CD4-positive, CD25-positive, alpha-beta regulatory T cell (primary cell): ENCODE data around the gene NDUFAF4. TPM values are rescaled to one million over a fixed set of nuclear protein-coding genes. Genes with fewer than 3 reads are reported as not detected.

ENCODE experiments used
- ATAC-seq, 2 donors: fragments of 150-1000 bp; cut with Tn5 transposase; one replicate each; pipeline ENCODE4 v1.10.0; 2021; ENCODE audit warnings: low read depth in 2 of 2, moderate number of reproducible peaks in 2 of 2, moderate library complexity in 1 of 2
- DNase-seq, 3 donors: peaks; one replicate each; pipeline versions ENCODE4 v3.0.0 to v3.0.0-alpha.2; 2012 to 2022; ENCODE audit warnings: mixed read lengths in 1 of 3
- H3K27ac ChIP-seq: one replicate; pipeline ENCODE4 v1.7.0; 2013; ENCODE audit warnings: mild to moderate bottlenecking, low read length; ENCODE audit not compliant: insufficient read depth, poor library complexity, severe bottlenecking
- H3K27me3 ChIP-seq: one replicate; pipeline ENCODE4 v1.7.0; 2013; ENCODE audit warnings: low read length; ENCODE audit not compliant: control insufficient read depth, insufficient read depth
- H3K36me3 ChIP-seq: one replicate; pipeline ENCODE4 v1.7.0; 2013; ENCODE audit warnings: mild to moderate bottlenecking, low read length, moderate library complexity; ENCODE audit not compliant: control insufficient read depth, insufficient read depth
- H3K4me1 ChIP-seq: 2 replicates; pipeline ENCODE4 v1.7.0; 2013; ENCODE audit warnings: mild to moderate bottlenecking, low read length; ENCODE audit not compliant: insufficient read depth, control insufficient read depth, poor library complexity, severe bottlenecking
- H3K4me3 ChIP-seq: one replicate; pipeline ENCODE4 v1.7.0; 2013; ENCODE audit warnings: low read depth, mild to moderate bottlenecking, low read length, moderate library complexity
- H3K9me3 ChIP-seq, 2 experiments: 1 replicate in 1 of 2; 2 replicates in 1 of 2; pipeline ENCODE4 v1.7.0; 2013; ENCODE audit warnings: low read length in 2 of 2, mild to moderate bottlenecking in 1 of 2, moderate library complexity in 1 of 2; ENCODE audit not compliant: control insufficient read depth in 2 of 2
- H3K27ac Mint-ChIP-seq, 3 donors: one replicate each; pipeline ENCODE4 v1.8.0; 2020 to 2022; ENCODE audit warnings: mild to moderate bottlenecking in 3 of 3, mixed read lengths in 3 of 3, moderate library complexity in 2 of 3
- H3K27me3 Mint-ChIP-seq: one replicate; pipeline ENCODE4 v1.8.0; 2022; ENCODE audit warnings: mild to moderate bottlenecking, mixed read lengths
- H3K36me3 Mint-ChIP-seq: one replicate; pipeline ENCODE4 v1.8.0; 2020; ENCODE audit warnings: mixed read lengths
- H3K4me1 Mint-ChIP-seq, 4 donors: one replicate each; pipeline ENCODE4 v1.8.0; 2020 to 2022; ENCODE audit warnings: mixed read lengths in 4 of 4, mild to moderate bottlenecking in 1 of 4
- H3K4me3 Mint-ChIP-seq, 4 donors: one replicate each; pipeline ENCODE4 v1.8.0; 2020 to 2022; ENCODE audit warnings: mild to moderate bottlenecking in 4 of 4, mixed read lengths in 4 of 4, moderate library complexity in 3 of 4
- H3K9me3 Mint-ChIP-seq, 7 donors: one replicate each; pipeline ENCODE4 v1.8.0; 2020 to 2022; ENCODE audit warnings: mixed read lengths in 7 of 7, mild to moderate bottlenecking in 3 of 7, moderate library complexity in 2 of 7
- polyA plus RNA-seq, 4 donors: library from polyadenylated mRNA; unstranded; fragments of 300-500 nt; fragmentation: Illumina TruSeq; gene quantifications; one replicate each; pipeline ENCODE4 v1.2.3, GENCODE V29; 2021
- total RNA-seq: library from RNA; stranded (reverse); gene quantifications from one replicate; pipeline ENCODE4 v1.2.3, GENCODE V29; 2022

The NDUFAF4 gene
- total and polyA plus RNA-seq, 5 donors from 2014 or later: 25.6 to 88.7 (median 70.2) TPM

DNA sequence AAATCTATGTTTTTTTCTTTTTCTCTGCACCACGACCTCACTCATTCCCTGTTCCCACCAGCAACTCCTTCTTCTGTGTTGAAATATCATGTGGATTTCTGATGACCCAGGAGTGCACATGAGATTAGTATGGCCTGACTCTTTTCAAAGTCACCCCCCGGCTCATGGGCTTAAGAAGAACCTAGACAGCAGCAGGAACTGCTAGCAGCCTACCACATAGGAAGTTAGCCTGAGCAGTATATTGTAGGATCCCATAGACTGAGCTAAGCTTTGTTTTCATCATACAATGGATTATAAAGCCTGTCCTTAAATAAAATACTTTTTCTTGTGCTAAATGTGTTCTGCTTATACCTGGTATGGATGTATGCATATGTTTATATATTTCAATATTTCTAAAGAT is 33.5 kb upstream of the NDUFAF4 start:
- H3K27ac Mint-ChIP-seq: no peak overlapping the region
- H3K27ac ChIP-seq: no peak overlapping the region

DNA sequence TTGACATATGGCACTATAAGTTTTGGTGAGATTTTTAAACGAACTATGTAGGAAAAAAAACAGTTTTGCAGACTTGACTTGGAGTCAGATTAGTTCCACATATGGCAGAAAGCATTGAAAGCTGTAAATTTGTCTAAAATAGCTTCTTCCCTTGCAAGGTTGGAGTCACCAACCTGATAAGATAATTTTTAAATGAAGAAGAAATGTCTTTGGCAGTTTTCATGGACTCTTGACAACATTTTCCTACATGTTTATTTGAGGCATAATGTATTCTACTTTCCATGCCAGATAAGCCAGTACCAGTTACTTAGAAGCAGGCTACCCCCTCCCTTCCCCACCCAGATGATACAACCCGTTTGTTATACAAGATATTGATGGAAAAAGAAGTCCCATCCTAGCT is 32.0 kb upstream of the NDUFAF4 start:
- no peaks in the 10 kb centered on the region for H3K36me3 Mint-ChIP-seq
- Histone ChIP-seq H3K36me3 (no peaks in the 10 kb centered on the region), H3K4me1 (peaks cover 14% of the 10 kb centered on the region), H3K4me3 (no peak overlapping the region), H3K27ac (no peak overlapping the region), H3K27me3 (no peaks in the 10 kb centered on the region), H3K9me3 (no peaks in the 10 kb centered on the region)
- H3K27me3 Mint-ChIP-seq: peaks cover 26% of the 10 kb centered on the region
- no peak overlapping the region for H3K4me3 Mint-ChIP-seq
- H3K9me3 Mint-ChIP-seq: peaks cover 0 to 2% (median 0%) of the 10 kb centered on the region in 7 donors
- H3K27ac Mint-ChIP-seq: no peak overlapping the region
- ATAC-seq (no peak), DNase-seq (no peak)
- H3K4me1 Mint-ChIP-seq: peaks cover 5 to 14% (median 7%) of the 10 kb centered on the region in 4 donors

More for the DNA sequence above, 33.5 kb upstream of the NDUFAF4 start:
- Mint-ChIP-seq H3K4me1 (peaks cover 0 to 4% (median 1%) of the 10 kb centered on the region in 4 donors), H3K9me3 (peaks cover 0 to 2% (median 0%) of the 10 kb centered on the region in 7 donors), H3K36me3 (no peaks in the 10 kb centered on the region), H3K27me3 (peaks cover 19% of the 10 kb centered on the region), H3K4me3 (no peak overlapping the region)
- Histone ChIP-seq H3K9me3 (no peaks in the 10 kb centered on the region), H3K27me3 (peaks cover 1% of the 10 kb centered on the region), H3K36me3 (no peaks in the 10 kb centered on the region), H3K4me1 (no peaks in the 10 kb centered on the region), H3K4me3 (no peak overlapping the region)
- ATAC-seq: no peak
- no peak for DNase-seq

DNA sequence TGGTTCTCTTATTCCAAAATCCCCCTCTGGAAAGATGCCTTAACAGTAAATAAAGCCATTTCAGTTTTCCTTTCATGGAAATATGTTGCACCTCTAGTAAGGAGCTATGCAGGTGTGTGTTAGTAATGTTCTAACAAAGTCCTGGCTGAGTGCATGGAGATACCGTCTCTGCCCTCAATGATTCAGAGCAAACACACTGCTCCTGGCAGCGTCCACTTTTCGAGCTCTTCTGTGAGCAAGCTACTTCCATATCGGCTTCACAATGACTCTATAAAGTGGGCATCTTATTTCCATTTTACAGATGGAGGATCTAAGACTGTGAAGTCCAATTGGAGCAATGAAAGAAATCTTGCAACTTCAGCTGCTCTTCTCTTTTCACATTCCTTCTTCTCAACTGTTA is 30.0 kb upstream of the NDUFAF4 start:
- Histone ChIP-seq H3K36me3 (no peaks in the 10 kb centered on the region), H3K9me3 (no peaks in the 10 kb centered on the region), H3K27ac (no peak overlapping the region), H3K4me1 (peaks cover 24% of the 10 kb centered on the region), H3K4me3 (no peak overlapping the region), H3K27me3 (no peaks in the 10 kb centered on the region)
- Mint-ChIP-seq H3K9me3 (peaks cover 0 to 2% (median 0%) of the 10 kb centered on the region in 7 donors), H3K27me3 (peaks cover 29% of the 10 kb centered on the region), H3K36me3 (no peaks in the 10 kb centered on the region), H3K4me3 (peak overlapping the region in 1 of 4 donors; percentile 63), H3K27ac (peak overlapping the region in 1 of 3 donors; percentile 18), H3K4me1 (peaks cover 5 to 26% (median 15%) of the 10 kb centered on the region in 4 donors)
- DNase-seq (no peak), ATAC-seq (no peak)

DNA sequence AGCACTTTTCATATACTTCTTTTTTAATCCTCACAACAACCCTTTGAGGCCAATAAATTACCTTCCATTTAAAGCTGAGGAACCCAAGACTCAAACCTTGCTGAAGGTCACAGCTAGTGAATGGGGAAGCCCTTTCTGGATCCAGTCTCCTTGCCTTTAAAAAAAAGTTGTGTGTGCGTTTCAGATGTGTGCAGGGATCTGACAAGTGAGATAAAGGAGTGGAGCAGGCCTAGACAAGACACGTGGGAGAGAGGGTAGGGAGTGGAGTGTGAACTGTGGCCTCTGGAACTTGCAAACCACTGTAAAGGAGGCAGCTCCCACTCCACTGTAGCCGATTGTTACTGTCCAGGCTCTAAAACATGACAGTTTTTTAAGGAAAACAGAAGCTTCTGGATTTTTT is 28.7 kb upstream of the NDUFAF4 start:
- no peaks in the 10 kb centered on the region for H3K9me3 ChIP-seq
- Mint-ChIP-seq H3K9me3 (peaks cover 0 to 2% (median 0%) of the 10 kb centered on the region in 7 donors), H3K36me3 (no peaks in the 10 kb centered on the region), H3K27ac (peak overlapping the region in 1 of 3 donors; percentile 98), H3K4me1 (peaks cover 5 to 39% (median 25%) of the 10 kb centered on the region in 4 donors), H3K4me3 (no peak overlapping the region), H3K27me3 (peaks cover 29% of the 10 kb centered on the region)
- no peak for DNase-seq
- peaks cover 24% of the 10 kb centered on the region for H3K4me1 ChIP-seq
- no peak for ATAC-seq
- no peak overlapping the region for H3K4me3 ChIP-seq
- no peaks in the 10 kb centered on the region for H3K36me3 ChIP-seq
- no peaks in the 10 kb centered on the region for H3K27me3 ChIP-seq
- no peak overlapping the region for H3K27ac ChIP-seq

DNA sequence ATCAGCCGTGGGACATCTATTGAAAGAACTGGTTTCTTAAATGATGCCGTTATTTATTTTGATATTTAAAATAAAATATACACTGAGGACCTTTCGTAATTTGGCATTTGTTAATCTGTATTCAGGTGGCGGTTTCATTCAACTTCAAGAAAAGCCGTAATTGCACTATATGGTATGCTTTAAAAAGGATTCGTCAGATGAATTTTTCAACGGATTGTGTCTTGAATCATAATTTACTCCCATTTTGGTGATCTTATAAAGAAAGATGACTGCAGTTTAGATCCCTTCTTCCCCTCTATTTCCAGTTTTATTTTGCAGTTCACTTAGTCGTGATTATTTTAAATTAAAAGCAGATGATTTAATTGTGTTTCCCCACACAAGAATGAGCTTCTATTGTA is 27.6 kb upstream of the NDUFAF4 start:
- Mint-ChIP-seq H3K27ac (peak overlapping the region; percentile 92 to 98 (median 96)), H3K4me1 (peaks cover 5 to 39% (median 26%) of the 10 kb centered on the region in 4 donors), H3K4me3 (peak overlapping the region; percentile 93 to 99 (median 95)), H3K9me3 (peaks cover 0 to 2% (median 0%) of the 10 kb centered on the region in 7 donors), H3K27me3 (peaks cover 24% of the 10 kb centered on the region), H3K36me3 (no peaks in the 10 kb centered on the region)
- Histone ChIP-seq H3K27me3 (no peaks in the 10 kb centered on the region), H3K4me1 (peaks cover 24% of the 10 kb centered on the region), H3K4me3 (peak overlapping the region; percentile 86), H3K36me3 (no peaks in the 10 kb centered on the region), H3K27ac (peak overlapping the region; percentile 95), H3K9me3 (no peaks in the 10 kb centered on the region)
- DNase-seq (no peak), ATAC-seq (no peak)

DNA sequence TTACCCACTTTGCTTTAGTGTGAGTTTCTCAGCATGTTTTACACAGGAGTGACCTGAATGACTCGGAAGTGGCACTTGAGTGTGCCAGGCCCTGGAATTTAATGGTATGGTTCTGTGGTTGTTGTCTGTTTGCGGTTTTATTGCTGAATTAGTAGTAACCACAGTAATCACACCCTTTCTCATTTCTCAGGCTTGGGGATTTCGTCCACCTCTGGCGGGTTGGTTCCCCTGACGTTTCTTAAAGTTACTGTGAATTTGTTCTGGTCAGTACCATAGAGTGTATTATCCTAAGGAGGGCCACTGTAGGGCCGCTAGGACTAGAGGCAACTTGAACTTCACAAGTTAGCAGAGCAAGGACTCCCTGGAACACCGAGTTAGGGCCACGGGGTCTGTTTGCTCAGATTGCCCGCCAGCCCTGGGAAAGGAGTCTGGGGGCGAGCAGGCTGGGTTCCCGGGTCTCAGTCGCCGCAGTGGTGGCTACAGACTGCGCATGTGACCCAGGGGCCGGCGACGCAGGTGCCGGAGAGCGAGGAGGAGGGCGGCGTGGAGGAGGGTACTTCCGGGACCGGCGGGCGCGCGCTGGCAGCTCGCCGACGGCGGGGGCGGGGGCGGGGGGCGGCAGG is 26.3 kb upstream of the NDUFAF4 start:
- no peaks in the 10 kb centered on the region for H3K9me3 ChIP-seq
- Mint-ChIP-seq H3K36me3 (no peaks in the 10 kb centered on the region), H3K4me1 (peaks cover 5 to 39% (median 26%) of the 10 kb centered on the region in 4 donors), H3K27me3 (peaks cover 27% of the 10 kb centered on the region), H3K9me3 (peaks cover 0 to 2% (median 0%) of the 10 kb centered on the region in 7 donors), H3K4me3 (peak overlapping the region; percentile 93 to 99 (median 95)), H3K27ac (peak overlapping the region; percentile 96 to 98 (median 97))
- peaks cover 24% of the 10 kb centered on the region for H3K4me1 ChIP-seq
- DNase-seq (no peak), ATAC-seq (no peak)
- peak overlapping the region; percentile 95 for H3K27ac ChIP-seq
- H3K36me3 ChIP-seq: no peaks in the 10 kb centered on the region
- H3K27me3 ChIP-seq: peaks cover 4% of the 10 kb centered on the region
- H3K4me3 ChIP-seq: peak overlapping the region; percentile 61

DNA sequence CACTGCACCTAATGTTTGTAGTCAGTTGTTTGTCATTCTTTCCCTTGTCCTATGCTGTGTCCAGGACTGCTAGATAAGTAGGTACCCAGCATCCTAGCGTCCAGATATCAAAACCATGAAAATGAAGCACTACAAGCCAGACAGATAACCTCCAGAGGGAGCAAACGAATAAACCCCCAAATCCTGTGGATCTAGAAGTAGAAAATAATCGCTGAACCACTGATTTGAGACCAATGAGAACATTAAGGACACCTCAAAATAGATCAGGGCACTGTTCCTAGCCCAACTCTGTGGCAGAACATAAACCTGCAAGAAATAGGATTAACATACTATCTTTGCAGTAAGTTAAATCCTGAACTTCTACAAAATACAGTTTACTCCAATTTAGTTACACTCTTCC is 25.7 kb upstream of the NDUFAF4 start:
- Histone ChIP-seq H3K27me3 (peaks cover 4% of the 10 kb centered on the region), H3K4me3 (peak overlapping the region; percentile 61), H3K36me3 (no peaks in the 10 kb centered on the region), H3K9me3 (no peaks in the 10 kb centered on the region), H3K27ac (peak overlapping the region; percentile 95), H3K4me1 (peaks cover 24% of the 10 kb centered on the region)
- H3K9me3 Mint-ChIP-seq: peaks cover 0 to 2% (median 0%) of the 10 kb centered on the region in 7 donors
- peak overlapping the region; percentile 96 to 98 (median 97) for H3K27ac Mint-ChIP-seq
- peak overlapping the region; percentile 93 to 99 (median 95) for H3K4me3 Mint-ChIP-seq
- DNase-seq (no peak), ATAC-seq (no peak)
- H3K4me1 Mint-ChIP-seq: peaks cover 5 to 39% (median 26%) of the 10 kb centered on the region in 4 donors
- H3K36me3 Mint-ChIP-seq: no peaks in the 10 kb centered on the region
- peaks cover 29% of the 10 kb centered on the region for H3K27me3 Mint-ChIP-seq

DNA sequence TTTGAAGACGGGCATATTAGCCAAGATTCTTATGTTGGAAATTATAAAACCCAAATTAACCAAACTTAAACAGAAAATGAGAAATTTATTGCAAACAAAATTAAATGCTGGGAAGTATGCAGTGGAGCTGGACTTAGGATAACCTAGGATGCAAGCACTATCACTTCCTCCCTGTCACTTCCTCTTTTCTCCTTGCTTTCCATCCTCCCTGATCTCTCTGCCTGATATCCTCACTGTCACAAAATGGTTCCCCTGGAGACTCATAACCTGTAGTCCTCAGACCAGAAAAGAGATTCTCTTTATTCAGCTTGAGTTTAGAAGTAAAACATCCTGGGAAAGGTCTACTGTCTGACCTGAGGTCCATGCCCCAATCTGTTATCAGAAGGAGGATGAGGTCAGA is 19.4 kb upstream of the NDUFAF4 start:
- H3K9me3 Mint-ChIP-seq: peaks cover 0 to 2% (median 0%) of the 10 kb centered on the region in 7 donors
- H3K4me3 Mint-ChIP-seq: no peak overlapping the region
- Histone ChIP-seq H3K4me3 (no peak overlapping the region), H3K27me3 (peaks cover 11% of the 10 kb centered on the region), H3K27ac (no peak overlapping the region), H3K9me3 (no peaks in the 10 kb centered on the region), H3K36me3 (no peaks in the 10 kb centered on the region), H3K4me1 (no peaks in the 10 kb centered on the region)
- no peak overlapping the region for H3K27ac Mint-ChIP-seq
- H3K4me1 Mint-ChIP-seq: peaks cover 0 to 9% (median 6%) of the 10 kb centered on the region in 4 donors
- H3K36me3 Mint-ChIP-seq: no peaks in the 10 kb centered on the region
- ATAC-seq (no peak), DNase-seq (no peak)
- H3K27me3 Mint-ChIP-seq: peaks cover 33% of the 10 kb centered on the region
